GM19372 (cell line): Measurements from ENCODE around the gene GRK1.

ENCODE experiments used
- ATAC-seq: cut with Tn5 transposase; IDR thresholded peaks from one replicate; pipeline ENCODE4 v1.9.1; 2021; ENCODE audit warnings: mild to moderate bottlenecking, low read depth, moderate library complexity; ENCODE audit not compliant: unreplicated experiment

GRK1 gene

GRCh38 chr13:113631341-113632095, 35.5 kb upstream of the GRK1 start:
- no peak for ATAC-seq

- no peak for ATAC-seq
Measured at GRCh38 chr13:113632706-113633484, 34.1 kb upstream of the GRK1 start.

- no peak for ATAC-seq
Measured at GRCh38 chr13:113633485-113633873, 33.5 kb upstream of the GRK1 start.

DNA sequence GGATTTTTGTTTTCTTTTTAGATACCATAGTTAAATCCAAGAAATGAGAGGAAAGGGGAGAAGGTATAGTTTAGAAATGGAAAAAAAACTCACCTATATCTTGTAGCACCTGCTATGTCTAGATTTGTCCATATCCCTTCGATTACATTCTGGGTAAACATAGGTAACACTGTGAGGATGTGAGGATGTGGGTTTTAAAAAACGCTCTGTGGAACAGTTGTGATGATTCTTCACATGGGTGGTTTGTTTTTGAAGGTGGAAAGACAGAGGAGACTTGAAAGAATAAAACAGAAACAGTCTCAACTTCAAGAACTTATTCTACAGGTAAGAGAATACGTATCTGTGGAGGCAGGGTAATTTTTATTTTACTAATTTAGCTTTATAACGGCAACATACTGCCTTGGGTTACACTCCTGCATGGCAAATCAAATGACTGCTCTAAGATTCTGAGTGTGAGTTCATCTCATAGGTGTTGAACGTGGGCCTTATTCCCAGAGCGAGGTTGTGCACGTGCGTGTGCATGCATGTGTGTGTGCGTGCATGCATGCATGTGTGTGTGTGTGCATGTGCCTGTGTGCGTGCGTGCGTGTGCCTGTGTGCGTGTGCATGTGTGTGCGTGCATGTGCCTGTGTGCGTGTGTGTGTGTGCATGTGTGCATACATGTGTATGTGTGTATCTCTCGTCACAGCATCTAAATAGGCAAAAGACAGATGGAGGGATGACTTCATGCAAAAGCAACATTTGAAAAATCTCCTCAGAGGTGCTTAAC, 32.6 kb upstream of the GRK1 start:
- ATAC-seq, result no peak

- no peak for ATAC-seq
Measured at GRCh38 chr13:113635048-113635420, 32.0 kb upstream of the GRK1 start.

DNA sequence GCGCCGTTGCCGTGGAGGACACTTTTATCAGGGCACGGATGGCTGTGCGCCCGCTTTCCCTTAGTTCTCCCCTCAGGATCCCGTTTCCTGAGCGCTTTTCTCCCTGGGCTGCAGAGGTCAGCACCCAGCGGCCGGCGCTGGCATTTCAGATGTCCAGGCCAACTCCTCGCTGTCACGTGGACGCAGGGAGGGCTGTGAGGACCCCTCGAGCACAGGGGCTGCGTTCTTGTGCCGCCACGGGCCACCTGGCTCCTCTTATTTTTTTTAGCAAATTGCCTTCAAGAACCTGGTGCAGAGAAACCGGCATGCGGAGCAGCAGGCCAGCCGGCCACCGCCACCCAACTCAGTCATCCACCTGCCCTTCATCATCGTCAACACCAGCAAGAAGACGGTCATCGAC, 31.3 kb upstream of the GRK1 start:
- no peak for ATAC-seq

- ATAC-seq, result no peak
Measured at GRCh38 chr13:113636266-113636963, 30.6 kb upstream of the GRK1 start.

DNA sequence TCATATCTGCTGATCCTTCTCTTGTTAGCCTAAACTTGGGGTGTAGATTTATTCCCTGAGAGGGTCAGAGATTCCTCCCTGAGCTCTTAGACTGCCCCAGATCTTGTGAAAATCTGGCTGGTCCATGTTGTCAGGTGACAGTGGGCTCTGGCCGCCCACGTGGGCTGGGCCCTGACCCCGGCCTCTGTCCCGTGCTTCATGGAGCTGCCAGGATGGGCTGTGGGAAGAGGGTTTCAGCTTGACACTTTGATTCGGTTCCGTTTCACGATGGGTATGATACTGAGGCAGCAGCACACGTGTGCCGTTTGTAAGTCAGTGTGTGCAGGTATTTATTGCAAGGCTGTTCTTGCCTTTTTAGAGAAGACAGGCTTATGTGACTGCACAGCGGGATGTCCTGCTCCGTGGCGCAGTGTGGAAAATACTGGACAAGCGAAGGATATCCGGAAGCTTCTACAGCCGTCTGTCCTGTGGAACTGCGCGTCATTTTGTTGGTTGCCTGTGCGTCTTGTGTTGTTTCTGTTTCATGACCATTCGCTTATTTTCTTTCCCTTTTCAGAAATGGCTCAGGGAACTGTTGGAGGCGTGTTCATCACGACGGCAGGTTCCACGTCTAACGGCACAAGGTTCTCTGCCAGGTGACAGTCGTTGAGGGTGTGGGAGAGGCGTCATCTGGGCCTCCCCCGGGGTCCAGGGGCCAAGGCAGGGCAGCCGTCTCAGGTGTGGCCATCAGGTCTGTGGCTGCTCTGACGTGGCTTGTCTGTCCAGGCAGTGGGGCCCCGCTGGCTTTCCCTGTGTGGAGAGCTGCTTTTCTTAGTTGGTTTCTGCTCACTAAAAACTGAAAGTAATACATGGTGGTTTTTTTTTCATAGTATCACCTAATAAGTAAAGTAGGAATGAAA, 29.5 kb upstream of the GRK1 start:
- ATAC-seq, result no peak

DNA sequence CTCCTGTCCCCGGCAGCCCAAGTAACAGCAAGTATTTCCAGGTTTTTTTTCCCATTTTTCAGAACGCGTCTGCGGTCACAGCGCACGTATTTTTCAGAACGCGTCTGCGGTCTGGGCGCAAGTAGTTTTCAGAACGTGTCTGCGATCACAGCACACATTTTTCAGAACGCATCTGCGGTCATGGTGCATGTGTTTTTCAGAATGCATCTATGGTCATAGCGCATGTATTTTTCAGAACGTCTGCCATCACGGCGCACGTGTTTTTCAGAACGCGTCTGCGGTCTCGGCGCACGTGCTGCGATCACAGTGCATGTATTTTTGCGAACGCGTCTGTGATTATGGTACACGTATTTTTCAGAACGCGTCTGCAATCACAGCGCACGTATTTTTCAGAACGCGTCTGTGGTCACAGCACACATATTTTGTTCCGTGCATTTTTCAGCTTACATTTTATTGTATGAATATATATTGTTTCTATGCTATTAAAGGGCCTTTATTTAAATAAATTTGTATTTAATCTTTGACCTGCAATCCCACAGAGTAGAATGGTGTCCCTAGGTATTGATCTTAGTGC, 28.8 kb upstream of the GRK1 start:
- ATAC-seq, result no peak

GRCh38 chr13:113638806-113639205, 28.2 kb upstream of the GRK1 start:
- ATAC-seq, result no peak

- ATAC-seq, result no peak
Measured at GRCh38 chr13:113639616-113640262, 27.3 kb upstream of the GRK1 start.

- no peak for ATAC-seq
Measured at GRCh38 chr13:113641426-113641825, 25.6 kb upstream of the GRK1 start.

DNA sequence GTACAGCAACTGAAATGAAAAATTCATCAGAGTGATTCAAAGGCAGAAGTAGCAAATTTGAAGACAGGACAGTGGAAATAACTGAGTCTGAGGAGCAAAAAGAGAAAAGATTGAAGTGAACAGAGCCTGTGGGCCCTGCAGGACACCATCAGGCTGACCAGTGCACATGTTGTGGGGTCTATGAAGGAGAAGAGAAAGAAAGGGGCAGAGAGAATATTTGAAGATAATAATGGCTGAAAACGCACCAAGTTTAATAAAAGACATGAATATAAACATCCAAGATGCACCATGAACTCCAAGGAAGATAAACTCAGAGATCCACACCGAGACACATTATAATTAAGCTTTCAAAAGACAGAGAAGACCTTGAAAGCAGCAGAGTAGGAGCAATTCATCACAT, 24.5 kb upstream of the GRK1 start:
- no peak for ATAC-seq

DNA sequence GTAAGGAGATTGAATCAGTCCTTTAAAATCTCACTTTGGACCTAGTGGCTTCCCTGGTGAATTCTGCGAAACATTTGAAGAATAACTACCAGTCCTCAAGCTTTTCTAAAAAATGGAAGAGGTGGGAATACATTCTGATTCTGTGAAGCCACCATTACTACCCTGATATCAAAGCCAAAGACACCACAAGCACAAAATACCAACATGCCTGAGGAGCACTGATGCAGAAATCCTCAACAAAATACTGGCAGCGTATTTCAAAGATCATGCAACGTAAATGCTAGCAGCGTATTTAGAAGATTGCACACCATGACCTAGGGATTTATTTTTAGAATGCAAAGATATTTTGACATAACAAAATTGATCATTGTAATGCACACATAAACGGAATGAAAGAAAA, 23.4 kb upstream of the GRK1 start:
- no peak for ATAC-seq

GRCh38 chr13:113644800-113645199, 22.2 kb upstream of the GRK1 start:
- ATAC-seq, result no peak

DNA sequence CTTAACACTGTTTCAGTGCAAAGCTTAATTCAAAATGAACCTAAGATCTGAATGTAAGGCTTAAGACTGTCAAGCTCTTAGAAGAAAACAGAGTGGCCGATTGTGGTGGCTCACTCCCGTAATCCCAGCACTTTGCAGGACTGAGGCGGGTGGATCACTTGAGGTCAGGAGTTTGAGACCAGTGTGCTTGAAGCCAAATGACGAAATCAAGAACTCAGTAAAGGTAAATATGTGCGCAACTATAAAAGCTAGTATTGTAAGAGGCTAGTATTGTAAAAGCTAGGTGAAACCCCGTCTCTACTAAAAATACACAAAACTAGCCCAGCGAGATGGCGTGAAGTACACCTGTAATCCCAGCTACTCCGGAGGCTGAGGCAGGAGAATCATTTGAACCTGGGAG, 21.7 kb upstream of the GRK1 start:
- no peak for ATAC-seq

DNA sequence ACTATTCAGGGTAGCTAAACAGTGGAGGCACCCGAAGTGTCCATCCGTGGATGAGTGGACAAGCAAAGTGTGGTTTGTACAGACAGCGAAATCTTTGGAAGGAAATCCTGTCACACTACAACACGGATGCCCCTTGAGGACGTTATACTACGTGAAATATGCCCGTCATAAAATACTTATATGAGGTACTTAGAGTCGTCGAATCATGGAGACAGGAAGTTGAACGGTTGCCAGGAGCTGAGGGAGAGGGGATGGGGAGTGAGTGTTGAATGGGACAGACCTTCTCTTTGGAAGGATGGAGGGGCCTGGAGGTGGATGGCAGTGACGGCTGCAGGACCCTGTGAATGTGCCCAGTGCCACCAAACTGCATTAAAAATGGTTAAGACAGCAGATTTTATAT, 20.6 kb upstream of the GRK1 start:
- no peak for ATAC-seq

GRCh38 chr13:113646921-113647340, 20.1 kb upstream of the GRK1 start:
- no peak for ATAC-seq
